Heart right ventricle (tissue), 16 donors: Measurements from ENCODE around the gene JUNB. TPM values are rescaled to one million over a fixed set of nuclear protein-coding genes. Genes with fewer than 3 reads are reported as not detected.

Source experiments
- ATAC-seq, 8 donors: fragments of 200-7000 bp; cut with Tn5 transposase; one replicate each; pipeline ENCODE4 v1.9.1; 2020; ENCODE audit warnings: mild to moderate bottlenecking in 8 of 8, moderate library complexity in 8 of 8, moderate number of reproducible peaks in 1 of 8
- DNase-seq, 2 donors: peaks; one replicate each; pipeline ENCODE4 v3.0.0-alpha.2; 2020
- H3K27ac ChIP-seq, 10 donors: fragments of 200-600 bp; sonication (generic) in 2 of 10; one replicate each; pipeline versions ENCODE4 v1.5.0 to v1.8.0; 2020 to 2022; ENCODE audit warnings: mild to moderate bottlenecking in 3 of 10
- H3K27me3 ChIP-seq, 7 donors: fragments of 200-600 bp; one replicate each; pipeline ENCODE4 v1.8.0; 2021 to 2022; ENCODE audit warnings: mild to moderate bottlenecking in 2 of 7
- H3K36me3 ChIP-seq, 9 donors: fragments of 200-600 bp; sonication (generic) in 1 of 9; one replicate each; pipeline versions ENCODE4 v1.5.0 to v1.8.0; 2020 to 2022; ENCODE audit warnings: mild to moderate bottlenecking in 2 of 9
- H3K4me1 ChIP-seq, 9 donors: fragments of 200-600 bp; sonication (generic) in 1 of 9; one replicate each; pipeline versions ENCODE4 v1.5.0 to v1.8.0; 2020 to 2022; ENCODE audit warnings: mild to moderate bottlenecking in 4 of 9
- H3K4me3 ChIP-seq, 10 donors: fragments of 200-600 bp; sonication (generic) in 2 of 10; one replicate each; pipeline versions ENCODE4 v1.5.0 to v1.8.0; 2020 to 2022; ENCODE audit warnings: mild to moderate bottlenecking in 7 of 10, moderate library complexity in 2 of 10
- H3K9me3 ChIP-seq, 11 donors: fragments of 200-600 bp in 10 of 11; sonication (generic) in 2 of 11; one replicate each; pipeline versions ENCODE4 v1.5.0 to v1.8.0; 2013 to 2022; ENCODE audit warnings: mild to moderate bottlenecking in 2 of 11, control low read depth in 1 of 11, moderate library complexity in 1 of 11
- CTCF ChIP-seq, 9 donors: fragments of 200-600 bp; sonication (generic) in 2 of 9; IDR thresholded peaks; one replicate each; pipeline versions ENCODE4 v1.5.0 to v1.8.0; 2021 to 2022; ENCODE audit warnings: antibody characterized with exemption in 9 of 9, mild to moderate bottlenecking in 5 of 9, moderate library complexity in 1 of 9
- WGBS, 2 donors: extraction: QIAGEN DNeasy Blood & Tissue Kit; methylation state at CpG; one replicate each; pipeline ENCODE4 v1.1.7; 2013; ENCODE audit warnings: inconsistent platforms in 1 of 2; 5-methylcytosine and 5-hydroxymethylcytosine counted together
- intact Hi-C, 10 donors: fragments of 100-400 bp; cut with DNase I; formaldehyde crosslinking; loops; one replicate each; pipeline versions ENCODE4 v1.11.1 to v1.14.2; 2022
- polyA plus RNA-seq, 2 donors: library from polyadenylated mRNA; stranded (reverse); fragments of 200-250 nt; gene quantifications; one replicate each; pipeline ENCODE4 v1.2.3, GENCODE V29; 2013
- total RNA-seq, 10 donors: library from RNA; stranded (reverse); fragmentation: NEBNext Ultra II Directional in 3 of 10; extraction: Animal tissue kit (Norgen Biotek cat#: 25700) in 3 of 10; gene quantifications; one replicate each; pipeline versions ENCODE4 v1.2.1 to v1.2.4, GENCODE V29; 2021 to 2023
- donor health status: Arrhythmogenic right ventricular cardiomyopathy.
- donor health status: ischemic (EF 13 %, LVEDD 7.1; RV severe dilation, severe dysfunction).
- donor health status: healthy with polysubstance abuse.
- donor health status: DM: no; HTN: yes; CAD: no.
- donor health status: DM: no; HTN: no; CAD: no.
- donor health status: ischemic (EF 25% LVEDD 6.9; RV normal size, moderate dysfunction).
- donor health status: ischemic (EF 25% LVEDD 5.7; RV mildly dilated, moderate dysfunction).
- donor health status: healthy.
- donor health status: DM: yes; HTN: yes; CAD: no.
- donor health status: Ischemic cardiomyopathy.
- donor health status: ischemic (EF 35%, LVEDD 5.7; RV mildly dilated, moderate dysfunction).
- donor health status: nonischemic (EF 11% LVEDD 7.7; RV severe dilation, severe dysfunction).
- donor health status: DM: yes; HTN: yes; CAD: no.
- donor health status: PGD.
- donor health status: ischemic (EF 29% LVEDD 5.4; RV normal size, mild dysfunction).
- donor health status: nonischemic (EF 23%, LVEDD 6.1; RV moderate dilation, normal function).

The JUNB gene
- total and polyA plus RNA-seq, 12 donors: 22.4 to 247 (median 65.7) TPM

- no peaks in the 10 kb centered on the region for H3K36me3 ChIP-seq
- DNase-seq: no peak
- no peak for ATAC-seq
- TF ChIP-seq CTCF (IDR thresholded peaks at IDR 0.05): no peak
- WGBS, 2 donors: 22 to 23% methylated on average over 21 of the region's 21 CpGs
- H3K4me1 ChIP-seq: peaks cover 0 to 30% (median 19%) of the 10 kb centered on the region in 9 donors
- H3K27me3 ChIP-seq: peaks cover 22 to 100% (median 99%) of the 10 kb centered on the region in 7 donors
- H3K27ac ChIP-seq: no peak overlapping the region
- H3K4me3 ChIP-seq: peak overlapping the region in 5 of 10 donors; percentile 7 to 38 (median 27)
- no peaks in the 10 kb centered on the region for H3K9me3 ChIP-seq
- intact Hi-C loops: no loop called here
Observed at GRCh38 chr19:12838886-12839756, 47.8 kb downstream of the JUNB start.

GRCh38 chr19:12840091-12841079, 49.1 kb downstream of the JUNB start:
- TF ChIP-seq CTCF (IDR thresholded peaks at IDR 0.05): no peak
- peak in 6 of 8 donors; percentile 16 to 53 (median 36) for ATAC-seq
- Histone ChIP-seq H3K27ac (no peak overlapping the region), H3K36me3 (no peaks in the 10 kb centered on the region), H3K9me3 (no peaks in the 10 kb centered on the region), H3K4me1 (peaks cover 0 to 25% (median 14%) of the 10 kb centered on the region in 9 donors), H3K27me3 (peaks cover 16 to 100% (median 94%) of the 10 kb centered on the region in 7 donors), H3K4me3 (peak overlapping the region in 8 of 10 donors; percentile 8 to 33 (median 20))
- 22 to 24% methylated on average over 41 to 43 of the region's 43 CpGs for WGBS, 2 donors
- intact Hi-C loops: loop anchor here in 4 of 10 donors (5.0 to 10.0 kb wide), 3 partner anchors 33 to 73 kb away; partner anchors contain the start of genes HOOK2 (in 1 of the 4) and RNASEH2A (in 1 of the 4)
- DNase-seq: peak in 1 of 2 donors; percentile 38

GRCh38 chr19:12841094-12841493, 49.8 kb downstream of the JUNB start:
- no peak for TF ChIP-seq CTCF (IDR thresholded peaks at IDR 0.05)
- ATAC-seq (no peak), DNase-seq (no peak)
- no peaks in the 10 kb centered on the region for H3K36me3 ChIP-seq
- intact Hi-C loops: loop anchor here in 4 of 10 donors (5.0 to 10.0 kb wide), 3 partner anchors 34 to 74 kb away; partner anchors contain the start of genes HOOK2 (in 1 of the 4) and RNASEH2A (in 1 of the 4)
- peak overlapping the region in 8 of 10 donors; percentile 8 to 33 (median 20) for H3K4me3 ChIP-seq
- H3K4me1 ChIP-seq: peaks cover 0 to 22% (median 13%) of the 10 kb centered on the region in 9 donors
- H3K27me3 ChIP-seq: peaks cover 16 to 100% (median 90%) of the 10 kb centered on the region in 7 donors
- 1 to 2% methylated on average over 29 of the region's 29 CpGs for WGBS, 2 donors
- H3K27ac ChIP-seq: no peak overlapping the region
- no peaks in the 10 kb centered on the region for H3K9me3 ChIP-seq
